GM21723 (cell line): Measurements from ENCODE around the gene TMEM144.

Source experiments
- ATAC-seq: cut with Tn5 transposase; IDR thresholded peaks from one replicate; pipeline ENCODE4 v1.9.1; 2021; ENCODE audit warnings: mild to moderate bottlenecking, moderate library complexity; ENCODE audit not compliant: unreplicated experiment

Gene TMEM144

GRCh38 chr4:158292156-158292555 lies 81.9 kb downstream of the TMEM144 start:
- no peak for ATAC-seq

- no peak for ATAC-seq
Observed at GRCh38 chr4:158295053-158295452, 84.8 kb downstream of the TMEM144 start.

GRCh38 chr4:158297866-158298265 lies 87.6 kb downstream of the TMEM144 start:
- ATAC-seq, result no peak

GRCh38 chr4:158299459-158300007 lies 89.2 kb downstream of the TMEM144 start:
- ATAC-seq, result no peak

- no peak for ATAC-seq
Observed at GRCh38 chr4:158300012-158300411, 89.7 kb downstream of the TMEM144 start.

GRCh38 chr4:158302076-158302866 lies 92.0 kb downstream of the TMEM144 start:
- no peak for ATAC-seq

- ATAC-seq, result no peak
Observed at GRCh38 chr4:158304694-158305093, 94.4 kb downstream of the TMEM144 start.
